H1 (cell line): ENCODE data around the gene GPD1. TPM values are rescaled to one million over a fixed set of nuclear protein-coding genes. Genes with fewer than 3 reads are reported as not detected.

Experiments
- CTCF ChIA-PET: fragments of 300-600 bp; sonication (Branson Sonifier 250); formaldehyde crosslinking; loops from one replicate; lab custom pipeline; 2021; ENCODE audit not compliant: partially characterized antibody; lab: Charles Lee
- POLR2A ChIA-PET: fragments of 300-600 bp; sonication (Branson Sonifier 250); formaldehyde crosslinking; loops from one replicate; lab custom pipeline; 2021; ENCODE audit warnings: inconsistent platforms; ENCODE audit not compliant: partially characterized antibody; lab: Charles Lee
- DNase-seq, 2 experiments: peaks; one replicate each; pipeline versions ENCODE4 v3.0.0 to v3.0.0-alpha.2; 2010 to 2022; ENCODE audit warnings: low spot score in 2 of 2, low read depth in 1 of 2, mixed read lengths in 1 of 2
- FAIRE-seq: peaks from 2 replicates; lab custom pipeline; 2011; peaks lifted over from hg19 to GRCh38; lab: Jason Lieb, UNC
- H2AFZ ChIP-seq: 2 replicates; pipeline ENCODE4 v1.8.1; 2012; ENCODE audit warnings: low read length, inconsistent platforms
- H2AK5ac ChIP-seq: 2 replicates; pipeline ENCODE4 v1.6.1; 2013; ENCODE audit warnings: low read depth, low read length
- H2BK120ac ChIP-seq: replicated peaks from 2 replicates; pipeline ENCODE3; 2013; ENCODE audit warnings: low read depth, low read length, inconsistent platforms
- H2BK12ac ChIP-seq: 2 replicates; pipeline ENCODE4 v1.6.1; 2013; ENCODE audit warnings: low read depth, low read length
- H2BK15ac ChIP-seq: 2 replicates; pipeline ENCODE4 v1.6.1; 2013; ENCODE audit warnings: low read length
- H2BK20ac ChIP-seq: 2 replicates; pipeline ENCODE4 v1.6.1; 2013; ENCODE audit warnings: low read length
- H2BK5ac ChIP-seq: 2 replicates; pipeline ENCODE4 v1.6.1; 2013; ENCODE audit warnings: low read depth, low read length
- H3K14ac ChIP-seq: 2 replicates; pipeline ENCODE4 v1.6.1; 2013; ENCODE audit warnings: inconsistent platforms; ENCODE audit not compliant: insufficient read length
- H3K18ac ChIP-seq: 2 replicates; pipeline ENCODE4 v1.6.1; 2013; ENCODE audit warnings: low read length; ENCODE audit errors: extremely low read depth
- H3K23ac ChIP-seq: 2 replicates; pipeline ENCODE4 v1.6.1; 2013; ENCODE audit warnings: inconsistent platforms; ENCODE audit not compliant: insufficient read length
- H3K23me2 ChIP-seq: 2 replicates; pipeline ENCODE4 v1.6.1; 2013; ENCODE audit warnings: low read depth, low read length
- H3K27ac ChIP-seq: 2 replicates; pipeline ENCODE4 v1.6.1; 2011; ENCODE audit warnings: low read depth, low read length, inconsistent platforms
- H3K27me3 ChIP-seq, 4 experiments: replicated peaks in 1 of 4; 1 replicate in 1 of 4; 2 replicates in 3 of 4; pipeline versions ENCODE4 v1.6.1 to v1.8.1; 2011 to 2013; ENCODE audit warnings: low read length in 3 of 4, mild to moderate bottlenecking in 3 of 4, inconsistent platforms in 2 of 4, mixed read lengths in 2 of 4, moderate library complexity in 1 of 4; ENCODE audit not compliant: control insufficient read depth in 3 of 4, insufficient read depth in 3 of 4; ENCODE audit errors: extremely low read depth in 1 of 4
- H3K36me3 ChIP-seq, 4 experiments: 2 replicates each; pipeline versions ENCODE4 v1.6.1 to v1.8.1; 2011 to 2013; ENCODE audit warnings: mild to moderate bottlenecking in 4 of 4, low read length in 3 of 4, moderate library complexity in 2 of 4, control low read depth in 1 of 4, inconsistent platforms in 1 of 4; ENCODE audit not compliant: insufficient read depth in 4 of 4, control insufficient read depth in 2 of 4
- H3K4ac ChIP-seq: replicated peaks from 2 replicates; pipeline ENCODE3; 2013; ENCODE audit warnings: low read length, low read depth, mixed read lengths, inconsistent platforms; ENCODE audit not compliant: insufficient read length
- H3K4me1 ChIP-seq, 4 experiments: replicated peaks in 1 of 4; 1 replicate in 1 of 4; 2 replicates in 3 of 4; pipeline versions ENCODE4 v1.6.1 to v1.8.1; 2011 to 2013; ENCODE audit warnings: low read length in 3 of 4, inconsistent platforms in 2 of 4, mixed read lengths in 1 of 4; ENCODE audit not compliant: insufficient read depth in 4 of 4, control insufficient read depth in 3 of 4
- H3K4me2 ChIP-seq, 2 experiments: 2 replicates each; pipeline versions ENCODE4 v1.6.1 to v1.8.1; 2011 to 2013; ENCODE audit warnings: low read depth in 2 of 2, low read length in 2 of 2, control low read depth in 1 of 2, inconsistent platforms in 1 of 2, mild to moderate bottlenecking in 1 of 2; ENCODE audit not compliant: insufficient read depth in 1 of 2
- H3K4me3 ChIP-seq, 4 experiments: fragments of 200-600, 300-600 bp in 1 of 4; sonication (generic), shearing (Covaris generic), sonication (Bioruptor Twin) in 1 of 4; 2 replicates each; pipeline versions ENCODE4 v1.5.1 to v1.8.1; 2011 to 2016; ENCODE audit warnings: low read length in 4 of 4, low read depth in 3 of 4, control low read depth in 2 of 4, inconsistent platforms in 2 of 4, mild to moderate bottlenecking in 2 of 4, mixed read lengths in 1 of 4, moderate library complexity in 1 of 4; ENCODE audit not compliant: insufficient read depth in 2 of 4; ENCODE audit errors: extremely low read depth in 1 of 4
- H3K56ac ChIP-seq: replicated peaks from 2 replicates; pipeline ENCODE3; 2013; ENCODE audit warnings: low read depth, mild to moderate bottlenecking, mixed read lengths, low read length, inconsistent platforms; ENCODE audit not compliant: insufficient read length
- H3K79me1 ChIP-seq: 2 replicates; pipeline ENCODE4 v1.6.1; 2013; ENCODE audit warnings: low read depth, low read length, control low read depth
- H3K79me2 ChIP-seq, 2 experiments: 2 replicates each; pipeline versions ENCODE4 v1.6.1 to v1.8.1; 2012 to 2013; ENCODE audit warnings: low read length in 2 of 2, mild to moderate bottlenecking in 2 of 2, inconsistent platforms in 1 of 2; ENCODE audit not compliant: insufficient read depth in 2 of 2, control insufficient read depth in 1 of 2
- H3K9ac ChIP-seq, 4 experiments: replicated peaks in 1 of 4; 1 replicate in 1 of 4; 2 replicates in 3 of 4; pipeline versions ENCODE4 v1.6.1 to v1.8.1; 2011 to 2013; ENCODE audit warnings: low read depth in 3 of 4, low read length in 3 of 4, control low read depth in 2 of 4, mild to moderate bottlenecking in 2 of 4, moderate library complexity in 2 of 4, inconsistent platforms in 1 of 4; ENCODE audit errors: extremely low read depth in 1 of 4
- H3K9me3 ChIP-seq, 2 experiments: 2 replicates each; pipeline versions ENCODE4 v1.6.1 to v1.8.1; 2012 to 2013; ENCODE audit warnings: mild to moderate bottlenecking in 2 of 2, moderate library complexity in 2 of 2, control low read depth in 1 of 2, inconsistent platforms in 1 of 2, low read depth in 1 of 2, low read length in 1 of 2, mixed read lengths in 1 of 2; ENCODE audit not compliant: insufficient read depth in 2 of 2
- H4K20me1 ChIP-seq, 2 experiments: replicated peaks in 1 of 2; 2 replicates each; pipeline versions ENCODE3 to v1.8.1; 2011 to 2013; ENCODE audit warnings: inconsistent platforms in 2 of 2, low read length in 2 of 2, mild to moderate bottlenecking in 1 of 2; ENCODE audit not compliant: insufficient read depth in 2 of 2, control insufficient read depth in 1 of 2
- H4K5ac ChIP-seq: 2 replicates; pipeline ENCODE4 v1.6.1; 2013; ENCODE audit warnings: low read length, low read depth, mixed read lengths, inconsistent platforms; ENCODE audit not compliant: insufficient read length
- H4K8ac ChIP-seq: 2 replicates; pipeline ENCODE4 v1.8.0; 2013; ENCODE audit warnings: mild to moderate bottlenecking, moderate library complexity, low read length, inconsistent platforms; ENCODE audit not compliant: insufficient read depth; ENCODE audit errors: extremely low read depth
- H4K91ac ChIP-seq: replicated peaks from 2 replicates; pipeline ENCODE3; 2013; ENCODE audit warnings: low read length, mixed read lengths, inconsistent platforms; ENCODE audit not compliant: insufficient read length
- JUN ChIP-seq: IDR thresholded peaks from 2 replicates; pipeline ENCODE4 v1.6.1; 2011; ENCODE audit warnings: low read depth, mild to moderate bottlenecking, improper control_type of control experiment, low read length
- WGBS, 2 experiments: shearing (Covaris generic) in 1 of 2; methylation state at CpG; one replicate each; pipeline versions ENCODE4 v1.1.6 to v1.1.7; 2013 to 2015; ENCODE audit warnings: low lambda C conversion rate in 2 of 2, mixed read lengths in 2 of 2, inconsistent platforms in 1 of 2, low coverage in 1 of 2, missing lambda C conversion rate in 1 of 2; ENCODE audit not compliant: insufficient replicate concordance in 2 of 2, insufficient coverage in 1 of 2, insufficient read length in 1 of 2; ENCODE audit errors: extremely low coverage in 1 of 2, missing lambda C conversion rate in 1 of 2; 5-methylcytosine and 5-hydroxymethylcytosine counted together
- polyA plus RNA-seq, 7 experiments: library from polyadenylated mRNA; depleted of rRNA in 3 of 7; stranded (reverse) in 5 of 7; unstranded in 2 of 7; fragments of >200 nt in 5 of 7; fragments of 200-250 nt in 2 of 7; gene quantifications; 1 replicate in 5 of 7; 2 replicates in 1 of 7; 4 replicates in 1 of 7; pipeline versions ENCODE4 v1.2.1 to v1.2.3, GENCODE V29; 2011 to 2013; ENCODE audit warnings: missing spikeins in 2 of 7, mixed read lengths in 2 of 7
- total RNA-seq: library from RNA; stranded (reverse); fragmentation: NEBNext Ultra II Directional; extraction: Animal tissue kit (Norgen Biotek cat#: 25700); gene quantifications from 2 replicates; pipeline ENCODE4 v1.2.1, GENCODE V29; 2021

GPD1 gene
- total and polyA plus RNA-seq, 2 of the 8 experiments (the other 6 are each of a cell fraction or from before 2014, with no cell fraction given) = 0.45 to 0.74 TPM

- WGBS, 2 experiments = 79% methylated on average over 3 of the region's 3 CpGs; no CpG with 5 or more reads in 1 of the 2 experiments
- Histone ChIP-seq H4K5ac (no peak overlapping the region), H3K14ac (no peak overlapping the region), H3K9ac (no peak overlapping the region), H2BK120ac (no peak overlapping the region), H3K27ac (no peak overlapping the region), H3K27me3 (no peaks in the 10 kb centered on the region), H2BK12ac (no peak overlapping the region), H3K23me2 (no peaks in the 10 kb centered on the region), H3K23ac (no peak overlapping the region), H2AFZ (no peak overlapping the region), H3K4ac (no peak overlapping the region), H4K20me1 (no peaks in the 10 kb centered on the region), H3K4me2 (no peak overlapping the region), H4K91ac (no peak overlapping the region), H3K9me3 (no peaks in the 10 kb centered on the region), H3K4me3 (no peak overlapping the region), H3K79me1 (no peaks in the 10 kb centered on the region), H3K79me2 (no peaks in the 10 kb centered on the region), H3K18ac (no peak overlapping the region), H4K8ac (no peak overlapping the region), H3K36me3 (peaks cover 0 to 6% (median 0%) of the 10 kb centered on the region in 4 experiments; a peak in 1 of 8 replicates), H3K4me1 (peaks cover 13 to 21% (median 18%) of the 10 kb centered on the region in 4 experiments), H2BK15ac (no peak overlapping the region), H3K56ac (no peak overlapping the region), H2BK20ac (no peak overlapping the region), H2AK5ac (no peak overlapping the region), H2BK5ac (no peak overlapping the region)
- no peak for TF ChIP-seq JUN
- POLR2A ChIA-PET = interaction anchor here (0.9 to 27.1 kb wide), 2 partner anchors 14 to 27 kb away, joined by 3 to 457 read pairs; partner anchors contain the start of genes GPD1 and SMARCD1
- CTCF ChIA-PET = interaction anchor here (0.6 to 32.9 kb wide), 5 partner anchors 10 to 207 kb away, joined by 3 to 625 read pairs (median 3); partner anchors contain the start of gene SMARCD1
- FAIRE-seq (no peak), DNase-seq (no peak)
These were observed 3.1 kb downstream of the GPD1 start for GRCh38 chr12:50106907-50107306.
